Stimulated activated memory B cell treated with anti-CD40 and anti-IgM and Interleukin-4, amounts not matched to agents 10 μg/mL and 1 μg/mL and 100 μg/mL, for 72 hours (primary cell): ENCODE data around the gene TEX264.
"Not testable (repeated sequence)": the region's sequence is repeated elsewhere in the genome, so short reads cannot be mapped to it uniquely, and the experiment has no call there.

Experiments
- ATAC-seq: fragments of 150-1000 bp; cut with Tn5 transposase; 2 replicates; pipeline ENCODE4 v1.10.0; 2021
- H3K27ac Mint-ChIP-seq: one replicate; pipeline ENCODE4 v1.8.0; 2022; ENCODE audit warnings: mild to moderate bottlenecking, mixed read lengths
- H3K27me3 Mint-ChIP-seq: one replicate; pipeline ENCODE4 v1.8.0; 2022; ENCODE audit warnings: mixed read lengths
- H3K36me3 Mint-ChIP-seq: one replicate; pipeline ENCODE4 v1.8.0; 2022; ENCODE audit warnings: mixed read lengths
- H3K4me1 Mint-ChIP-seq: one replicate; pipeline ENCODE4 v1.8.0; 2022; ENCODE audit warnings: mixed read lengths
- H3K4me3 Mint-ChIP-seq: one replicate; pipeline ENCODE4 v1.8.0; 2022; ENCODE audit warnings: mild to moderate bottlenecking, moderate library complexity, mixed read lengths
- H3K9me3 Mint-ChIP-seq: one replicate; pipeline ENCODE4 v1.8.0; 2022; ENCODE audit warnings: mixed read lengths

TEX264 gene, protein sequence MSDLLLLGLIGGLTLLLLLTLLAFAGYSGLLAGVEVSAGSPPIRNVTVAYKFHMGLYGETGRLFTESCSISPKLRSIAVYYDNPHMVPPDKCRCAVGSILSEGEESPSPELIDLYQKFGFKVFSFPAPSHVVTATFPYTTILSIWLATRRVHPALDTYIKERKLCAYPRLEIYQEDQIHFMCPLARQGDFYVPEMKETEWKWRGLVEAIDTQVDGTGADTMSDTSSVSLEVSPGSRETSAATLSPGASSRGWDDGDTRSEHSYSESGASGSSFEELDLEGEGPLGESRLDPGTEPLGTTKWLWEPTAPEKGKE

DNA sequence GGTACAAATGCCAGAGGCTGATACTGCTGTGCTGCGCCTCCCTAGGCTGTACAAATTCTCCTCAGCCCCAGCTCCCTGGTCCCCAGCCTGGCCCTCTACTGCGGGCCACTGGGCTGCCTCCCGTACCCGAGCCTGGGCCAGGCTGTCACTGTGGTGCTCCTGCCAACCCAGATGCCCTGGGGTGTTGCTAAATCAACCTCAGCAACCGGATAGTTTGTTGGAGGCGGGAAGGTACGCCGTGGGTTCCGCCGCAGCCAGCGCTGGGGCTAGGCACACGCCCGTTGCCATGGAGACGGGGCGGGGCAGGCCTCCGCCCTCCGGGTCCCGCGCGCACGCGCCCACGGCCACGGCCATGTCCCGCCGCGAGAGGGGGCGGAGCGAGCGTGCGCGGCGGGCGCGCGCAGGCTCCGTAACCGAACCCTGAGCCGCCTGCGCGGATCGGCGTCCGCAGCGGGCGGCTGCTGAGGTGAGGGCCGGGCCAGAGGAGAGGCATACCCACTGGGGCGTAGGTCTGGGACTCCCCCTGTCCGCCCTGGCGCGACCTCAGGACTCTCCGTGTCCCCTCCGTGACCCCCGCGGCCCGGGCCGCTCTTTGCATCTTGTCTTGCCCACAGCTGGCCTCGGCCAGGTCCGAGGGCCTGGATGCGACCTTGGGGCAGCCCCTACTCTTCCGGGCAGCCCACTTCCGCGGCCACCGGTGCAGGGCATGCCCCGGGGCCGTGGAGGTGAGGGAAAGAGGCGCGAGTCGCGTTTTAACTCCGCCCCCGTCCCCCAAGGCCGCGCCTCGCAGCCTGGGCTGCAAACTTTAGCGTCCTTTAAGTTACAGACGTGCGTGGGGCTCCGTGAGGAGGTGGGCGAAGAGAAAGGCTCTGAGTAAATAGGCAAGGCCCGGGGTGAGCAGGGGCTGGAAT is at the start of gene TEX264:
Gene TEX264, plus strand, starts transcription at position 430 of the 911 bp plus-strand sequence. CDS start 3,053 bp downstream, outside the sequence.
- Mint-ChIP-seq H3K9me3 (no peaks in the 10 kb centered on the region), H3K4me1 (peaks cover 62% of the 10 kb centered on the region), H3K4me3 (peak within 1 kb of the TSS; percentile 79), H3K27ac (peak within 1 kb of the TSS; percentile 75), H3K36me3 (peaks cover 14% of the 10 kb centered on the region), H3K27me3 (no peaks in the 10 kb centered on the region)
- peak; percentile 94 for ATAC-seq

DNA sequence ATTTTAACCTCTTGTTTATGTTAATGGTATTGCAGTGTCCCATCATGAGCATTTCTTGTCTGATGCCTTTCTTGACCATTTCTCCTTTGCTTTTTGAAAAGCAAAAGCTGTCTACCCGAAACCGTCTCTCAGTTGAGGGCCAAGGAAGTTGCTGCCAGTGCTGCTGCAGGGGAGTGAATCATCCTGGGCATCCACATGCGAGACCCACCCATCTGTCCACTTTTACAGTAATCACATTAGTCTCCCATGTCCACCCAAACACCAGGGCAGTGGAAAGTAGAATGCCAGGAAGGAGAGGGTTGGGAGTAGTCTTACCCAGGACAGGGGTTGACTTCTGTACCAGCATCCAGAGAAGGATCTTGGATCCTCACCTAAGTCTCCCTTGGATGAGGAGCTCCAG is 48.6 kb upstream of the TEX264 start:
- ATAC-seq: no peak
- Mint-ChIP-seq H3K9me3 (no peaks in the 10 kb centered on the region), H3K36me3 (peaks cover 15% of the 10 kb centered on the region), H3K4me3 (no peak overlapping the region), H3K27ac (no peak overlapping the region), H3K27me3 (no peaks in the 10 kb centered on the region), H3K4me1 (peaks cover 26% of the 10 kb centered on the region)

DNA sequence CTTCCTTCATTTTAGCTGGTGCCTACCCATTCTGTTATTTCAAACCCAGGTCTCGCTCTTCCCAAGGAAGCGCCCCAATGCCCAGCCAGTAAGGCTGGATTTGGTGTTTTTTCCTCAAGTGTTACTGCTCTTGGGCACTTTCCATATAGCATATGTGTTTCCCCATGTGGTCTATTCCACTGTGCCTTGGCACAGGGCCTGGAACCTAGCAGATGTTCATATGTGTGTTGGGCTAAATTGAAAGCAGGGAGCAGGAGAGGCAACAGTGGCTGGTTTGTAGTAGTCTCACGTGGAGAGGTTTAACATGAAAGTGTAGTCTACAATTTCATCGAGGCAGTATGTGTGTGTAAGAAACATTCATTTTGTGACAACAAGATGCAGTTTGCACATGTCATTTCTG is 48.2 kb upstream of the TEX264 start:
- H3K9me3 Mint-ChIP-seq: no peaks in the 10 kb centered on the region
- no peak for ATAC-seq
- no peaks in the 10 kb centered on the region for H3K27me3 Mint-ChIP-seq
- H3K4me1 Mint-ChIP-seq: peaks cover 26% of the 10 kb centered on the region
- H3K27ac Mint-ChIP-seq: no peak overlapping the region
- no peak overlapping the region for H3K4me3 Mint-ChIP-seq
- H3K36me3 Mint-ChIP-seq: peaks cover 19% of the 10 kb centered on the region

DNA sequence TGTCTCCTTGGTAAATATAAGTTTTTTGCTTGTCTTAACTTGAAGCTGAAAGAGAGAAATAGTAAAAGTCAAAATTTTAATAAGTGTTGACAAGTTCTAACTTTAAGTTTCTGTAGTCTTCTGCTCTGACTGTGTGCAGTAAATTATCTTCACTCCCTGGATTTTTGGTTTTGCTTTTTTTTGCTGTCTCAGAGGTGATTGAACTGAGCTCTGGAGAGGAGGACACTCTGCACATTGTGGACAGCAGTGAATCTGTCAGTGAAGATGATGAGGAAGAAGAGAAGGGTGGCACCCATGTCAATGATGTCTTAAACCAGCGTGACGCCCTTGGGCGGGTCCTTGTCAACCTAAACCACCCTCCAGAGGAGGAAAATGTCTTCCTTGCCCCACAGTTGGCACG is 40.5 kb upstream of the TEX264 start:
- Mint-ChIP-seq H3K27ac (no peak overlapping the region), H3K4me1 (no peaks in the 10 kb centered on the region), H3K36me3 (peaks cover 61% of the 10 kb centered on the region), H3K4me3 (no peak overlapping the region), H3K27me3 (no peaks in the 10 kb centered on the region), H3K9me3 (no peaks in the 10 kb centered on the region)
- no peak for ATAC-seq

DNA sequence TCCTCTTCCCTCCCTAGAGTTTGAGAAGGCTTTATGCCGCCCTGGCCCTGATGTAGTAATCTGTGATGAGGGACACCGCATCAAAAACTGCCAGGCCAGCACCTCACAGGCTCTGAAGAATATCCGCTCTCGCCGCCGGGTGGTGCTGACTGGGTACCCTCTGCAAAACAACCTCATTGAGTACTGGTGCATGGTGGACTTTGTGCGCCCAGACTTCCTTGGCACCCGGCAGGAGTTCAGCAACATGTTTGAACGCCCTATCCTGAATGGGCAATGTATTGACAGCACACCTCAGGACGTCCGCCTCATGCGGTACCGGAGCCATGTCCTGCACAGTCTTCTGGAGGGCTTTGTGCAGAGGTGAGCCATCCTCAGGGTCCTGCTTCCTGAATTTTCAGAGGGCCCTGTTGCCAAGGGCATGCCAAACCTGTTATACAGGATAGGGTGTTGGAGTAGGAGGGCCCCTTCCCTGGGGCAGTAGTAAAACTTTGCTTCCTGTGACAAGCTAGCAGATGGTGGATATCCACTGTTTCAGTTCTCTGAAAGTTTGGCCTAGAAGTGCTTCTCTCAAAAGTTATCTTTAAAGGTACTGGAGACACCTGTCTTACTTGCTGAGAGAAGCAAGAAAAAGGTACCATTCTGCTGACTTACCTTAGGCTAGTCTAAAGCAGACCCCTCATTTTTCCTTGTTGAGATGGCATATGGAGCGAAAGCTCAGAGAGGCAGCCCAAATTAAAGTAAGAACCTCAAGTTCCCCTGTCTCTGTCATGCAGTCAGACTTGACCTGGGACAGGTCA is 33.7 kb upstream of the TEX264 start:
- H3K4me3 Mint-ChIP-seq: no peak overlapping the region
- no peak for ATAC-seq
- H3K4me1 Mint-ChIP-seq: no peaks in the 10 kb centered on the region
- no peaks in the 10 kb centered on the region for H3K9me3 Mint-ChIP-seq
- H3K27ac Mint-ChIP-seq: no peak overlapping the region
- H3K36me3 Mint-ChIP-seq: peaks cover 80% of the 10 kb centered on the region
- no peaks in the 10 kb centered on the region for H3K27me3 Mint-ChIP-seq

DNA sequence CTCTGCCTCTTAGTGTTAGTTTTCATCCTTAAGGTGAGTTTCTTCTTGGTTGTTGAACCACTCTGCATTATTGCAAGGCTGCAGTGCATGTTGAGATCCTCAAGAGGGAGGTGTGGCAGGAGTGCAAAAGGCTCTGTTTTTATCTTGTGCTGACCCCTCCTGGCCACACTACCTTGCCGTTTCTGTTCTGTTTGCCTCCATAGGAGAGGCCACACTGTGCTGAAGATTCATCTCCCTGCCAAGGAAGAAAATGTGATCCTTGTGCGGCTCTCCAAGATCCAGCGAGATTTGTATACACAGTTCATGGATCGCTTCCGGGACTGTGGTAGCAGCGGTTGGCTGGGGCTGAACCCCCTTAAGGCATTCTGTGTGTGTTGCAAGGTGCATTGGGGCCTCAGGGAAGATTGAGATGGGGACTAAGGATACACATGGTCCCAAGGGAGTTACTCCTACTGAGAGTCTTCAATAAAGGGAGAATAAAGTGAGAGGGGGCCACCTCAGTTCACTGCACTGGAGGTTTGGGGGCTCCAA is 33.0 kb upstream of the TEX264 start:
- H3K36me3 Mint-ChIP-seq: peaks cover 86% of the 10 kb centered on the region

DNA sequence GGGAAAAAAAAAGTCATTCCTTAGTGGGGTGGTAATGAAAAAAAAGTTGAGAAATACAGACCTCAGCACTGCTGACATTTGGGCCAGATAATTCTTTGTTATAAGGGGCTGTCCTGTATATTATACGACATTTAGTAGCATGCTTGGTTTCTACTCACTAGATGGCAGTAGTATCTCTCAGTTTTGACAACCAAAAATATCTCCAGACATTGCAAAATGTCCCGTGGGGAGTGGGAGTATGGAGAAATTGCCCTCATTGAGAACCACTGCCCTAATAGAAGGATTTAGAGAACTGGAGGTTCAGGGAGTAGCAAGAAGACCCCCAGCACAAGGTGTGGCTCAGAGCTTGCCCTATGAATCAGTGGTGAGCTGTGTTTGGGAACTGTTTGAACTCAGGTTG is 28.6 kb upstream of the TEX264 start:
- H3K4me3 Mint-ChIP-seq: no peak overlapping the region
- H3K27me3 Mint-ChIP-seq: no peaks in the 10 kb centered on the region
- peaks cover 94% of the 10 kb centered on the region for H3K36me3 Mint-ChIP-seq
- no peaks in the 10 kb centered on the region for H3K4me1 Mint-ChIP-seq
- H3K9me3 Mint-ChIP-seq: no peaks in the 10 kb centered on the region
- no peak overlapping the region for H3K27ac Mint-ChIP-seq
- ATAC-seq: no peak

More for the DNA sequence above, 33.0 kb upstream of the TEX264 start:
- H3K4me1 Mint-ChIP-seq: no peaks in the 10 kb centered on the region
- no peak overlapping the region for H3K4me3 Mint-ChIP-seq
- H3K27me3 Mint-ChIP-seq: no peaks in the 10 kb centered on the region
- no peaks in the 10 kb centered on the region for H3K9me3 Mint-ChIP-seq
- peak; percentile 75 for ATAC-seq
- H3K27ac Mint-ChIP-seq: no peak overlapping the region

DNA sequence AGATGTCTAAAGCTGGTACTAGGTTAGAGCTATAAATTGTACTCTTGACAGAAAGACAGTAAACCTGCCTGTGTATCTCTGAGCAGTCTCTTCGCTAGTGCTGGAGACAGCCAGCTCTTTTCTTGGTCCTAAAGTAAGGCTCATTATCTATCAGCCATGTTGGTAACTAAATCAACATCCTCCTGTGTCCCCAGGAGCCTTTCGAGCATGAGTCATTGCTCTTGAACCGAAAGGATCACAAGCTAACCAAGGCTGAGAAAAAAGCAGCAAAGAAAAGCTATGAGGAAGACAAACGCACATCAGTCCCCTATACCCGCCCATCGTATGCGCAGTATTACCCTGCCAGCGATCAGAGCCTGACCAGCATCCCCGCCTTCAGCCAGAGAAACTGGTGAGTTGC is 25.0 kb upstream of the TEX264 start:
- Mint-ChIP-seq H3K4me1 (no peaks in the 10 kb centered on the region), H3K9me3 (peaks cover 3% of the 10 kb centered on the region), H3K27ac (no peak overlapping the region), H3K36me3 (peaks cover 98% of the 10 kb centered on the region), H3K27me3 (no peaks in the 10 kb centered on the region), H3K4me3 (no peak overlapping the region)
- no peak for ATAC-seq

DNA sequence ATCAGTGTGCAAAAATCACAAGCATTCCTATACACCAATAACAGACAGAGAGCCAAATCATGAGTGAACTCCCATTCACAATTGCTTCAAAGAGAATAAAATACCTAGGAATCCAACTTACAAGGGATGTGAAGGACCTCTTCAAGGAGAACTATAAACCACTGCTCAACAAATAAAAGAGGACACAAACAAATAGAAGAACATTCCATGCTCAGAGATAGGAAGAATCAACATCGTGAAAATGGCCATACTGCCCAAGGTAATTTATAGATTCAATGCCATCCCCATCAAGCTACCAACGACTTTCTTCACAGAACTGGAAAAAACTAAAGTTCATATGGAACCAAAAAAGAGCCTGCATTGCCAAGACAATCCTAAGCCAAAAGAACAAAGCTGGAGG is 18.9 kb upstream of the TEX264 start:
- not testable (repeated sequence) for H3K27ac Mint-ChIP-seq, H3K4me3 Mint-ChIP-seq, H3K27me3 Mint-ChIP-seq, H3K4me1 Mint-ChIP-seq, ATAC-seq
- Mint-ChIP-seq H3K9me3 (peaks cover 11% of the 10 kb centered on the region), H3K36me3 (peaks cover 72% of the 10 kb centered on the region)

DNA sequence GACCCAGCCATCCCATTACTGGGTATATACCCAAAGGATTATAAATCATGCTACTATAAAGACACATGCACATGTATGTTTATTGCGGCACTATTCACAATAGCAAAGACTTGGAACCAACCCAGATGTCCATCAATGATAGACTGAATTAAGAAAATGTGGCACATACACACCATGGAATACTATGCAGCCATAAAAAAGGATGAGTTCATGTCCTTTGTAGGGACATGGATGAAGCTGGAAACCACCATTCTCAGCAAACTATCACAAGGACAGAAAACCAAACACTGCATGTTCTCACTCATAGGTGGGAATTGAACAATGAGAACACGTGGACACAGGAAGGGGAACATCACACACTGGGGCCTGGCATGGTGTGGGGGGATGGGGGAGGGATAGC is 17.6 kb upstream of the TEX264 start:
- Mint-ChIP-seq H3K36me3 (peaks cover 72% of the 10 kb centered on the region), H3K9me3 (peaks cover 11% of the 10 kb centered on the region)
- not testable (repeated sequence) for ATAC-seq, H3K27me3 Mint-ChIP-seq, H3K27ac Mint-ChIP-seq, H3K4me1 Mint-ChIP-seq, H3K4me3 Mint-ChIP-seq

DNA sequence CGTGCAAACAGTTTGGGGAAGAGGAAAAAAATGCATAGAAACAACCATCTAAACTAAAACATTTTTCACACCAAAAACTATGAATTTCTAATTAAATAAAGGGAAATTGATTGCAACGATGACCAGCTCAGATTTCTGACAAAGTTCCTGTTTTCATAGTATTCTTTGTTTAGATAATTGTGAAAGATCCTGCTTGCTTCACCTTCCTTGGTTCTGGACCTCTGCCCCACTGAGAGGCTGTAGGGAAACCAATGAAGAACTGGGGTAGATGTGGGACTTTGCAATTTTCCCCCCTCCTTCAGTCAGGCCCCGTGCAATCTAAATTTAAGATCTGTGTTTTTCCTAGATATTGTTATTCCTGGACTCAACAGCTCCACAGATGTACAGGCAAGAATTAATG is 13.8 kb upstream of the TEX264 start:
- no peaks in the 10 kb centered on the region for H3K4me1 Mint-ChIP-seq
- no peak overlapping the region for H3K4me3 Mint-ChIP-seq
- no peak overlapping the region for H3K27ac Mint-ChIP-seq
- peaks cover 5% of the 10 kb centered on the region for H3K9me3 Mint-ChIP-seq
- no peaks in the 10 kb centered on the region for H3K27me3 Mint-ChIP-seq
- peaks cover 65% of the 10 kb centered on the region for H3K36me3 Mint-ChIP-seq
- ATAC-seq: no peak

DNA sequence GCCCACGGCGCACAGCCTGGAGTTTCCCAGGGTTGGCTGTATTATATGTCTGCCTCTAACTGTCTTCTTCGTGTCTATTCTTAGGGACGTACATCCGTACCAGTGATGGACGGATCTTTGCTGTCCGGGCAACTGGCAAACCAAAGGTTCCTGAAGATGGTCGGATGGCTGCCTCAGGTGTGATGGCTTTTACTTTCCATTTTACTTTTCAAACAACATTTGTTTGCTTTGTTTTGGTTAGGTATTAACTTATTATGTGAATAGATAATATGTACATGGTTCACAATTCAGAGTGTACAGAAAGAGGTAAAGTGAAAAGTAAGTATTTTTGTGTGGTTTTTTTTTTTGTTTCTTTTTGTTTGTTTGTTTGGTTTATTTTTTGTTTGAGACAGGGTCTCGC is 11.1 kb upstream of the TEX264 start:
- H3K4me1 Mint-ChIP-seq: no peaks in the 10 kb centered on the region
- peaks cover 74% of the 10 kb centered on the region for H3K36me3 Mint-ChIP-seq
- ATAC-seq: no peak
- H3K9me3 Mint-ChIP-seq: no peaks in the 10 kb centered on the region
- H3K4me3 Mint-ChIP-seq: no peak overlapping the region
- no peak overlapping the region for H3K27ac Mint-ChIP-seq
- no peaks in the 10 kb centered on the region for H3K27me3 Mint-ChIP-seq

DNA sequence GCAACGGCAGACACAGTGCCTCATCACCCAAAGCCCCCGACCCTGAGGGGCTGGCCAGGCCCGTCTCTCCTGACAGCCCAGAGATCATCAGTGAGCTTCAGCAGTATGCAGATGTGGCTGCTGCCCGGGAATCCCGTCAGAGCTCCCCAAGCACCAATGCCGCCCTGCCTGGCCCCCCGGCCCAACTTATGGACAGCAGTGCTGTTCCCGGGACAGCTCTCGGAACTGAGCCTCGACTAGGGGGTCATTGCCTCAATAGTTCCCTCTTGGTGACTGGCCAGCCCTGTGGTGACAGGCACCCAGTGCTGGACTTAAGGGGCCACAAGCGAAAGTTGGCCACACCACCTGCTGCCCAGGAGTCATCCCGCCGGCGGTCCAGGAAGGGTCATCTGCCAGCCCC is 8.6 kb upstream of the TEX264 start:
- Mint-ChIP-seq H3K9me3 (no peaks in the 10 kb centered on the region), H3K4me3 (no peak overlapping the region), H3K36me3 (peaks cover 56% of the 10 kb centered on the region), H3K27ac (no peak overlapping the region), H3K4me1 (no peaks in the 10 kb centered on the region), H3K27me3 (no peaks in the 10 kb centered on the region)
- ATAC-seq: no peak

DNA sequence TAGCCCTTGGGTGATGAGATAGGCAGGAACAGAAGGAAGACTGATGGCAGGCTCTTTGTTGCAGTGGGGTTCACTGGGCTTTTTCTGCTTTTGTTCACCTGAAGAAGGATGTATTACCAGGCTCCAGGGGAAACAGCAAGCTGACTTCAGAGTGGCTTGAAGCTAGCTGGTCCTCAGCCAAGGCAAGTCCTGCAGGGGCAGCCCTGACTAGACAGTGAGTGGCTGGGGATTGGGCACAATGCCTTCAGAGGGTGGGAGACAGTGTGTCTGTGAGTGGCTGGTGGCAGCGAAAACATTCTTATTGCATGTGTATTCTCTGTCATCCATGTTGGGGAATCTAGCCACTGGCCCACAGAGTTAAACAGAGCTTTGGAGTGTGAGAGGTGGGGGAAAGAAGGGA is 2.3 kb upstream of the TEX264 start:
- Mint-ChIP-seq H3K27me3 (no peaks in the 10 kb centered on the region), H3K9me3 (no peaks in the 10 kb centered on the region), H3K4me3 (no peak overlapping the region), H3K27ac (no peak overlapping the region), H3K36me3 (peaks cover 3% of the 10 kb centered on the region), H3K4me1 (peaks cover 42% of the 10 kb centered on the region)
- no peak for ATAC-seq
